HEK293 (cell line): ENCODE results near the gene PKD2.

Experiments used
- CTCF ChIA-PET: fragments of 350-600 bp; formaldehyde crosslinking; extraction: SDS; loops from one replicate; lab custom pipeline; 2021; ENCODE audit warnings: antibody characterized with exemption; lab: Yijun Ruan, JAX
- POLR2A ChIA-PET: fragments of 300-600 bp; formaldehyde crosslinking; extraction: SDS; loops from one replicate; lab custom pipeline; 2020; ENCODE audit warnings: antibody characterized with exemption, inconsistent platforms; lab: Yijun Ruan, JAX
- H3K27ac ChIP-seq: fragments of 200-500 bp; sonication (Bioruptor generic); 2 replicates; pipeline ENCODE4 v1.5.1; 2014; ENCODE audit warnings: low read depth, low read length, control low read depth, inconsistent platforms; ENCODE audit errors: extremely low read depth
- H3K36me3 ChIP-seq, 2 experiments: fragments of 200-500 bp in 1 of 2; sonication (Bioruptor generic) in 1 of 2; 1 replicate in 1 of 2; 2 replicates in 1 of 2; pipeline ENCODE4 v1.5.1; 2014 to 2017; ENCODE audit warnings: inconsistent platforms in 2 of 2, low read length in 2 of 2; ENCODE audit not compliant: control insufficient read depth in 2 of 2, insufficient read depth in 1 of 2
- H3K4me1 ChIP-seq: fragments of 200-500 bp; sonication (Bioruptor generic); 2 replicates; pipeline ENCODE4 v1.5.1; 2014; ENCODE audit warnings: mild to moderate bottlenecking, low read length, inconsistent platforms; ENCODE audit not compliant: control insufficient read depth, insufficient read depth
- H3K4me3 ChIP-seq: 2 replicates; pipeline ENCODE4 v1.5.1; 2011; ENCODE audit warnings: low read depth, mild to moderate bottlenecking, control low read depth, low read length, moderate library complexity
- H3K9me3 ChIP-seq: fragments of 200-500 bp; sonication (Bioruptor generic); 2 replicates; pipeline ENCODE4 v1.5.1; 2014; ENCODE audit warnings: low read depth, low read length, inconsistent platforms; ENCODE audit not compliant: control insufficient read depth, insufficient read depth
- FEZF1 ChIP-seq: fragments of 450-650 bp; formaldehyde crosslinking; IDR thresholded peaks from 2 replicates; pipeline ENCODE4 v1.5.1; 2016; ENCODE audit warnings: missing biosample characterization, missing genetic modification characterization
- KLF1 ChIP-seq: fragments of 450-650 bp; formaldehyde crosslinking; IDR thresholded peaks from 2 replicates; pipeline ENCODE4 v1.5.1; 2016; ENCODE audit warnings: missing biosample characterization, missing genetic modification characterization
- KLF8 ChIP-seq: fragments of 450-650 bp; formaldehyde crosslinking; IDR thresholded peaks from 2 replicates; pipeline ENCODE4 v1.5.1; 2016; ENCODE audit warnings: missing biosample characterization, missing genetic modification characterization
- KLF9 ChIP-seq: fragments of 450-650 bp; formaldehyde crosslinking; IDR thresholded peaks from 2 replicates; pipeline ENCODE4 v1.5.1; 2016; ENCODE audit warnings: missing biosample characterization, missing genetic modification characterization, low read depth
- REPIN1 ChIP-seq: fragments of 450-650 bp; formaldehyde crosslinking; IDR thresholded peaks from 2 replicates; pipeline ENCODE4 v1.5.1; 2017; ENCODE audit warnings: missing biosample characterization, missing genetic modification characterization, low read depth
- SCRT2 ChIP-seq: fragments of 450-650 bp; formaldehyde crosslinking; IDR thresholded peaks from 2 replicates; pipeline ENCODE4 v1.5.1; 2016; ENCODE audit warnings: missing biosample characterization, missing genetic modification characterization
- SP3 ChIP-seq: fragments of 450-650 bp; formaldehyde crosslinking; IDR thresholded peaks from 2 replicates; pipeline ENCODE4 v1.5.1; 2016; ENCODE audit warnings: missing biosample characterization, missing genetic modification characterization
- TCF7L2 ChIP-seq: IDR thresholded peaks from 2 replicates; pipeline ENCODE4 v1.6.1; 2011; ENCODE audit warnings: low read depth, mild to moderate bottlenecking, inconsistent platforms, low read length, moderate library complexity, borderline replicate concordance
- YY2 ChIP-seq: fragments of 450-650 bp; formaldehyde crosslinking; IDR thresholded peaks from 2 replicates; pipeline ENCODE4 v1.5.1; 2016; ENCODE audit warnings: missing biosample characterization, missing genetic modification characterization
- ZBTB1 ChIP-seq: fragments of 450-650 bp; formaldehyde crosslinking; IDR thresholded peaks from 2 replicates; pipeline ENCODE4 v1.5.1; 2016; ENCODE audit warnings: missing biosample characterization, missing genetic modification characterization
- ZBTB7A ChIP-seq: fragments of 450-650 bp; formaldehyde crosslinking; IDR thresholded peaks from 2 replicates; pipeline ENCODE4 v1.5.1; 2016; ENCODE audit warnings: low read depth, missing biosample characterization, missing genetic modification characterization
- ZFP69B ChIP-seq: fragments of 450-650 bp; formaldehyde crosslinking; IDR thresholded peaks from 2 replicates; pipeline ENCODE4 v1.5.1; 2016; ENCODE audit warnings: missing biosample characterization, missing genetic modification characterization
- ZNF10 ChIP-seq: fragments of 450-650 bp; formaldehyde crosslinking; IDR thresholded peaks from 2 replicates; pipeline ENCODE4 v1.5.1; 2017; ENCODE audit warnings: missing biosample characterization, missing genetic modification characterization
- ZNF114 ChIP-seq: fragments of 450-650 bp; formaldehyde crosslinking; IDR thresholded peaks from 2 replicates; pipeline ENCODE4 v1.5.0; 2017; ENCODE audit warnings: missing biosample characterization, missing genetic modification characterization
- ZNF121 ChIP-seq: fragments of 450-650 bp; formaldehyde crosslinking; IDR thresholded peaks from 2 replicates; pipeline ENCODE4 v1.5.1; 2016; ENCODE audit warnings: missing biosample characterization, missing genetic modification characterization
- ZNF138 ChIP-seq: fragments of 450-650 bp; formaldehyde crosslinking; IDR thresholded peaks from 2 replicates; pipeline ENCODE4 v1.5.1; 2016; ENCODE audit warnings: missing biosample characterization, missing genetic modification characterization, borderline replicate concordance
- ZNF16 ChIP-seq: fragments of 450-650 bp; formaldehyde crosslinking; IDR thresholded peaks from 2 replicates; pipeline ENCODE4 v1.5.1; 2016; ENCODE audit warnings: low read depth, missing biosample characterization, missing genetic modification characterization
- ZNF2 ChIP-seq: fragments of 450-650 bp; formaldehyde crosslinking; IDR thresholded peaks from 2 replicates; pipeline ENCODE4 v1.5.1; 2016; ENCODE audit warnings: missing biosample characterization, missing genetic modification characterization
- ZNF223 ChIP-seq: fragments of 450-650 bp; formaldehyde crosslinking; IDR thresholded peaks from 2 replicates; pipeline ENCODE4 v1.5.1; 2016; ENCODE audit warnings: missing biosample characterization, missing genetic modification characterization
- ZNF239 ChIP-seq: fragments of 450-650 bp; formaldehyde crosslinking; IDR thresholded peaks from 2 replicates; pipeline ENCODE4 v1.5.1; 2016; ENCODE audit warnings: missing biosample characterization, missing genetic modification characterization
- ZNF274 ChIP-seq, 2 experiments: fragments of 200-500 bp in 1 of 2; fragments of 450-650 bp in 1 of 2; sonication (Bioruptor generic) in 1 of 2; formaldehyde crosslinking in 1 of 2; IDR thresholded peaks; 2 replicates each; pipeline versions ENCODE4 v1.5.1 to v1.6.1; 2014 to 2016; ENCODE audit warnings: borderline replicate concordance in 1 of 2, inconsistent platforms in 1 of 2, low read length in 1 of 2, missing biosample characterization in 1 of 2, missing genetic modification characterization in 1 of 2
- ZNF292 ChIP-seq: fragments of 450-650 bp; formaldehyde crosslinking; IDR thresholded peaks from 2 replicates; pipeline ENCODE4 v1.5.1; 2016; ENCODE audit warnings: low read depth, missing biosample characterization, missing genetic modification characterization, borderline replicate concordance
- ZNF514 ChIP-seq: fragments of 450-650 bp; formaldehyde crosslinking; IDR thresholded peaks from 2 replicates; pipeline ENCODE4 v1.5.1; 2016; ENCODE audit warnings: missing biosample characterization, missing genetic modification characterization
- ZNF555 ChIP-seq: fragments of 450-650 bp; formaldehyde crosslinking; conservative IDR thresholded peaks from 2 replicates; pipeline ENCODE4 v1.5.1; 2017; ENCODE audit warnings: missing biosample characterization, mild to moderate bottlenecking, missing genetic modification characterization, inconsistent platforms
- ZNF580 ChIP-seq: fragments of 450-650 bp; formaldehyde crosslinking; IDR thresholded peaks from 2 replicates; pipeline ENCODE4 v1.5.1; 2016; ENCODE audit warnings: missing biosample characterization, missing genetic modification characterization
- ZNF610 ChIP-seq: fragments of 450-650 bp; formaldehyde crosslinking; IDR thresholded peaks from 2 replicates; pipeline ENCODE4 v1.5.1; 2016; ENCODE audit warnings: missing biosample characterization, missing genetic modification characterization, borderline replicate concordance
- ZNF76 ChIP-seq: fragments of 450-650 bp; formaldehyde crosslinking; IDR thresholded peaks from 2 replicates; pipeline ENCODE4; 2016; ENCODE audit warnings: low read depth, missing biosample characterization, missing genetic modification characterization, borderline replicate concordance
- ZSCAN18 ChIP-seq: fragments of 450-650 bp; formaldehyde crosslinking; IDR thresholded peaks from 2 replicates; pipeline ENCODE4 v1.5.1; 2016; ENCODE audit warnings: missing biosample characterization, missing genetic modification characterization
- TF ChIP-seq, protein P1 (sequence below): fragments of 450-650 bp; IDR thresholded peaks from 2 replicates; pipeline ENCODE4 v1.5.1; 2018; ENCODE audit warnings: missing biosample characterization, mild to moderate bottlenecking, missing genetic modification characterization
- TF ChIP-seq, protein P2 (sequence below): fragments of 450-650 bp; formaldehyde crosslinking; IDR thresholded peaks from 2 replicates; pipeline ENCODE4 v1.5.1; 2016; ENCODE audit warnings: missing biosample characterization, missing genetic modification characterization, borderline replicate concordance
- TF ChIP-seq, protein P3 (sequence below): fragments of 450-650 bp; formaldehyde crosslinking; IDR thresholded peaks from 2 replicates; pipeline ENCODE4 v1.5.0; 2017; ENCODE audit warnings: missing biosample characterization, missing genetic modification characterization, borderline replicate concordance

The PKD2 gene

DNA sequence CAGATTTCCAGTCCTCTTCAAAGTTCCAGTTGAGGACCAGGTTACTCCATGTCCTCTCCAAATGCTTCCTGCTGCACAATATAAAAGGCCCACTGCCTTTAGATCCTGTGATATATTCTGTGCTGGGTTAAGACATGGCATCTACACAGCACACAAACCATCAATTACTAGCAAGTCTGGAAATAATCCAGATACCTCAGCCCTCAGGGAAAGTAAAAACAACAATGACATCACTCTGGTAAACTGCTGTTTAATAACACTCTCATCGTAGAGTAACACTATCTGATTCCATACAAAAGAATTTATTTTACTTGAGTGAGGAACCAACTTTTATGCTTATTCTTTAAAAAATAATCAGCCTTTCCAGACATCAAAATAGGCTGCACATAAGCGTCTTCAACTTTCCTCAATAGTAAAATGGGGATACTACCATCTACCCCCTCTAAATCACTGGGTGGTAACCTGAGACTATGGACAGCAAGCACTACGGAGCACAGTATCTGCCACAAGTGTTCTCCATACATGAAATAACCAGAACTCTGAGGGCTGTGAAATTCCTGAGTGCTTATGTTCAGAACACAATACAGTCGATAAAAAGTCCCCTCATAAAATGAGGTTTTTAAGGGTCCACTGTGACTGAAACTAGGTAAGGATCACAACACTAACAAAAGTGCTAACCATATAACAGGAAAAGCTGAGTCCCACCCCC, 97.6 kb downstream of the PKD2 start:
- Histone ChIP-seq H3K4me1 (peaks cover 9% of the 10 kb centered on the region), H3K27ac (peak overlapping the region; percentile 6; the same call in 1 of the 2 replicates), H3K36me3 (no peaks in the 10 kb centered on the region), H3K4me3 (no peak overlapping the region), H3K9me3 (no peaks in the 10 kb centered on the region)
- CTCF ChIA-PET = interaction anchor here (0.6 to 0.7 kb wide), 2 partner anchors 41 to 107 kb away, joined by 3 read pairs; no protein-coding TSS in a partner anchor
- POLR2A ChIA-PET = no interaction called here
- TF ChIP-seq FEZF1 (peak; percentile 62), REPIN1 (tag by site-specific recombination) (no peak), ZNF610 (tag by site-specific recombination) (no peak), ZNF10 (tag by site-specific recombination) (0 out of 2 replicates have a peak, but pooled peaks have one; percentile 20), KLF8 (tag by site-specific recombination) (0 out of 2 replicates have a peak, but pooled peaks have one; percentile 44), ZNF580 (tag by site-specific recombination) (no peak), ZNF239 (no peak), SP3 (tag by site-specific recombination) (no peak), ZNF114 (no peak), ZNF274 (IDR thresholded peaks at IDR 0.05; ENCODE audit: low read length) (no peak), ZNF274 (tag by site-specific recombination; IDR thresholded peaks at IDR 0.05; ENCODE audit: borderline replicate concordance) (no peak), ZNF292 (tag by site-specific recombination) (no peak), ZNF121 (tag by site-specific recombination) (no peak), ZNF2 (tag by site-specific recombination) (peak; percentile 53; the same call in 1 of the 2 replicates), KLF1 (tag by site-specific recombination) (no peak), ZNF514 (no peak), ZSCAN18 (tag by site-specific recombination) (no peak), ZNF16 (tag by site-specific recombination) (no peak), ZFP69B (0 out of 2 replicates have a peak, but pooled peaks have one; percentile 23), ZBTB7A (tag by site-specific recombination) (no peak), SCRT2 (tag by site-specific recombination) (peak; percentile 75), TCF7L2 (no peak), ZNF223 (tag by site-specific recombination) (no peak), ZNF76 (no peak), ZBTB1 (tag by site-specific recombination) (no peak), ZNF555 (tag by site-specific recombination) (no peak), YY2 (tag by site-specific recombination) (no peak), ZNF138 (tag by site-specific recombination) (no peak), KLF9 (no peak)
- TF ChIP-seq, protein P1, sequence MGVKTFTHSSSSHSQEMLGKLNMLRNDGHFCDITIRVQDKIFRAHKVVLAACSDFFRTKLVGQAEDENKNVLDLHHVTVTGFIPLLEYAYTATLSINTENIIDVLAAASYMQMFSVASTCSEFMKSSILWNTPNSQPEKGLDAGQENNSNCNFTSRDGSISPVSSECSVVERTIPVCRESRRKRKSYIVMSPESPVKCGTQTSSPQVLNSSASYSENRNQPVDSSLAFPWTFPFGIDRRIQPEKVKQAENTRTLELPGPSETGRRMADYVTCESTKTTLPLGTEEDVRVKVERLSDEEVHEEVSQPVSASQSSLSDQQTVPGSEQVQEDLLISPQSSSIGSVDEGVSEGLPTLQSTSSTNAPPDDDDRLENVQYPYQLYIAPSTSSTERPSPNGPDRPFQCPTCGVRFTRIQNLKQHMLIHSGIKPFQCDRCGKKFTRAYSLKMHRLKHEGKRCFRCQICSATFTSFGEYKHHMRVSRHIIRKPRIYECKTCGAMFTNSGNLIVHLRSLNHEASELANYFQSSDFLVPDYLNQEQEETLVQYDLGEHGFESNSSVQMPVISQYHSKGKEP (tag by site-specific recombination) = no peak
- TF ChIP-seq, protein P2, sequence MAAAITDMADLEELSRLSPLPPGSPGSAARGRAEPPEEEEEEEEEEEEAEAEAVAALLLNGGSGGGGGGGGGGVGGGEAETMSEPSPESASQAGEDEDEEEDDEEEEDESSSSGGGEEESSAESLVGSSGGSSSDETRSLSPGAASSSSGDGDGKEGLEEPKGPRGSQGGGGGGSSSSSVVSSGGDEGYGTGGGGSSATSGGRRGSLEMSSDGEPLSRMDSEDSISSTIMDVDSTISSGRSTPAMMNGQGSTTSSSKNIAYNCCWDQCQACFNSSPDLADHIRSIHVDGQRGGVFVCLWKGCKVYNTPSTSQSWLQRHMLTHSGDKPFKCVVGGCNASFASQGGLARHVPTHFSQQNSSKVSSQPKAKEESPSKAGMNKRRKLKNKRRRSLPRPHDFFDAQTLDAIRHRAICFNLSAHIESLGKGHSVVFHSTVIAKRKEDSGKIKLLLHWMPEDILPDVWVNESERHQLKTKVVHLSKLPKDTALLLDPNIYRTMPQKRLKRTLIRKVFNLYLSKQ (tag by site-specific recombination) = no peak
- TF ChIP-seq, protein P3, sequence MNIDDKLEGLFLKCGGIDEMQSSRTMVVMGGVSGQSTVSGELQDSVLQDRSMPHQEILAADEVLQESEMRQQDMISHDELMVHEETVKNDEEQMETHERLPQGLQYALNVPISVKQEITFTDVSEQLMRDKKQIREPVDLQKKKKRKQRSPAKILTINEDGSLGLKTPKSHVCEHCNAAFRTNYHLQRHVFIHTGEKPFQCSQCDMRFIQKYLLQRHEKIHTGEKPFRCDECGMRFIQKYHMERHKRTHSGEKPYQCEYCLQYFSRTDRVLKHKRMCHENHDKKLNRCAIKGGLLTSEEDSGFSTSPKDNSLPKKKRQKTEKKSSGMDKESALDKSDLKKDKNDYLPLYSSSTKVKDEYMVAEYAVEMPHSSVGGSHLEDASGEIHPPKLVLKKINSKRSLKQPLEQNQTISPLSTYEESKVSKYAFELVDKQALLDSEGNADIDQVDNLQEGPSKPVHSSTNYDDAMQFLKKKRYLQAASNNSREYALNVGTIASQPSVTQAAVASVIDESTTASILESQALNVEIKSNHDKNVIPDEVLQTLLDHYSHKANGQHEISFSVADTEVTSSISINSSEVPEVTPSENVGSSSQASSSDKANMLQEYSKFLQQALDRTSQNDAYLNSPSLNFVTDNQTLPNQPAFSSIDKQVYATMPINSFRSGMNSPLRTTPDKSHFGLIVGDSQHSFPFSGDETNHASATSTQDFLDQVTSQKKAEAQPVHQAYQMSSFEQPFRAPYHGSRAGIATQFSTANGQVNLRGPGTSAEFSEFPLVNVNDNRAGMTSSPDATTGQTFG (tag by site-specific recombination) = no peak
